HL-60/S4 (cell line): ENCODE measurements around the gene SOD3.

ENCODE experiments used
- in situ Hi-C: fragments of 300-500 bp; cut with MboI; formaldehyde crosslinking; loops from 2 replicates; pipeline ENCODE4 v1.14.3; 2022; ENCODE audit warnings: low sequenced_read_pairs

The SOD3 gene

GRCh38 chr4:24840826-24841543 is 45.6 kb downstream of the SOD3 start:
- in situ Hi-C loops: no loop called here

- in situ Hi-C loops: no loop called here
Measured at GRCh38 chr4:24842356-24842755, 47.0 kb downstream of the SOD3 start.

- in situ Hi-C loops: no loop called here
Measured at GRCh38 chr4:24843096-24843495, 47.7 kb downstream of the SOD3 start.

GRCh38 chr4:24845132-24845531 is 49.8 kb downstream of the SOD3 start:
- in situ Hi-C loops: no loop called here

- in situ Hi-C loops: no loop called here
Measured at GRCh38 chr4:24845902-24846301, 50.5 kb downstream of the SOD3 start.

GRCh38 chr4:24846716-24847115 is 51.3 kb downstream of the SOD3 start:
- in situ Hi-C loops: no loop called here

GRCh38 chr4:24849351-24849750 is 54.0 kb downstream of the SOD3 start:
- in situ Hi-C loops: no loop called here

- in situ Hi-C loops: no loop called here
Measured at GRCh38 chr4:24849756-24850155, 54.4 kb downstream of the SOD3 start.
